ENCODE data around the gene FIGN.

- TF ChIP-seq, protein P1, sequence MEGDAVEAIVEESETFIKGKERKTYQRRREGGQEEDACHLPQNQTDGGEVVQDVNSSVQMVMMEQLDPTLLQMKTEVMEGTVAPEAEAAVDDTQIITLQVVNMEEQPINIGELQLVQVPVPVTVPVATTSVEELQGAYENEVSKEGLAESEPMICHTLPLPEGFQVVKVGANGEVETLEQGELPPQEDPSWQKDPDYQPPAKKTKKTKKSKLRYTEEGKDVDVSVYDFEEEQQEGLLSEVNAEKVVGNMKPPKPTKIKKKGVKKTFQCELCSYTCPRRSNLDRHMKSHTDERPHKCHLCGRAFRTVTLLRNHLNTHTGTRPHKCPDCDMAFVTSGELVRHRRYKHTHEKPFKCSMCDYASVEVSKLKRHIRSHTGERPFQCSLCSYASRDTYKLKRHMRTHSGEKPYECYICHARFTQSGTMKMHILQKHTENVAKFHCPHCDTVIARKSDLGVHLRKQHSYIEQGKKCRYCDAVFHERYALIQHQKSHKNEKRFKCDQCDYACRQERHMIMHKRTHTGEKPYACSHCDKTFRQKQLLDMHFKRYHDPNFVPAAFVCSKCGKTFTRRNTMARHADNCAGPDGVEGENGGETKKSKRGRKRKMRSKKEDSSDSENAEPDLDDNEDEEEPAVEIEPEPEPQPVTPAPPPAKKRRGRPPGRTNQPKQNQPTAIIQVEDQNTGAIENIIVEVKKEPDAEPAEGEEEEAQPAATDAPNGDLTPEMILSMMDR (conservative IDR thresholded peaks at IDR 0.05 in 1 of 2, IDR thresholded peaks at IDR 0.05 in 1 of 2; ENCODE audit: low read depth in 1 of 2, low read length in 2 of 2), result no peak
- no peak for TF ChIP-seq EZH2 (IDR thresholded peaks at IDR 0.05; ENCODE audit: low read length, missing control alignments)
Measured at GRCh38 chr2:163593982-163594381, 141.8 kb downstream of the FIGN start.

All from fibroblast of lung (primary cell).